SK-N-SH (cell line): ENCODE data around the gene ADAMTS2. TPM values are rescaled to one million over a fixed set of nuclear protein-coding genes. Genes with fewer than 3 reads are reported as not detected.

Source experiments
- CTCF ChIA-PET: fragments of 300-600, 350-600 bp; formaldehyde crosslinking; extraction: SDS; loops from one replicate; lab custom pipeline; 2021; lab: Yijun Ruan, JAX
- POLR2A ChIA-PET: fragments of 350-600 bp; sonication (Branson Sonifier 250); formaldehyde crosslinking; extraction: SDS; loops from one replicate; lab custom pipeline; 2020; ENCODE audit warnings: antibody characterized with exemption, inconsistent platforms; lab: Yijun Ruan, JAX
- DNase-seq: peaks from one replicate; pipeline ENCODE4 v3.0.0; 2012
- H2AFZ ChIP-seq: fragments of 200-600 bp; sonication (generic); 2 replicates; pipeline ENCODE4 v1.8.1; 2016; ENCODE audit warnings: antibody characterized with exemption, mild to moderate bottlenecking, low read depth
- H3F3A ChIP-seq: fragments of 200-600 bp; sonication (generic); replicated peaks from 2 replicates; pipeline ENCODE3; 2016; ENCODE audit warnings: antibody characterized with exemption, mild to moderate bottlenecking; ENCODE audit not compliant: insufficient read depth
- H3K27ac ChIP-seq, 2 experiments: fragments of 200-500 bp in 1 of 2; fragments of 200-600 bp in 1 of 2; sonication (Bioruptor generic) in 1 of 2; sonication (generic), shearing (Covaris generic) in 1 of 2; 2 replicates each; pipeline versions ENCODE4 v1.5.1 to v1.6.1; 2014 to 2016; ENCODE audit warnings: low read depth in 2 of 2, inconsistent platforms in 1 of 2, low read length in 1 of 2, mild to moderate bottlenecking in 1 of 2, mixed read lengths in 1 of 2
- H3K27me3 ChIP-seq: fragments of 200-600 bp; sonication (generic), shearing (Covaris generic); 2 replicates; pipeline ENCODE4 v1.6.1; 2016; ENCODE audit warnings: mixed run types; ENCODE audit not compliant: insufficient read depth
- H3K36me3 ChIP-seq, 2 experiments: fragments of 200-500 bp in 1 of 2; fragments of 200-600 bp in 1 of 2; sonication (Bioruptor generic) in 1 of 2; sonication (generic) in 1 of 2; replicated peaks in 1 of 2; 2 replicates each; pipeline versions ENCODE3 to v1.5.1; 2014 to 2016; ENCODE audit warnings: low read length in 1 of 2, mild to moderate bottlenecking in 1 of 2; ENCODE audit not compliant: insufficient read depth in 2 of 2, control insufficient read depth in 1 of 2
- H3K4me1 ChIP-seq, 2 experiments: fragments of 200-500 bp in 1 of 2; fragments of 200-600 bp in 1 of 2; sonication (Bioruptor generic) in 1 of 2; sonication (generic), shearing (Covaris generic) in 1 of 2; 2 replicates each; pipeline versions ENCODE4 v1.5.1 to v1.6.1; 2014 to 2016; ENCODE audit warnings: low read depth in 1 of 2, low read length in 1 of 2, mixed run types in 1 of 2; ENCODE audit not compliant: insufficient read depth in 2 of 2, control insufficient read depth in 1 of 2
- H3K4me2 ChIP-seq: fragments of 200-600 bp; sonication (generic), shearing (Covaris generic); 2 replicates; pipeline ENCODE4 v1.6.1; 2017; ENCODE audit warnings: mixed run types
- H3K4me3 ChIP-seq, 2 experiments: fragments of 200-500 bp in 1 of 2; fragments of 200-600 bp in 1 of 2; sonication (Bioruptor generic) in 1 of 2; sonication (generic), shearing (Covaris generic) in 1 of 2; 2 replicates each; pipeline versions ENCODE4 v1.5.1 to v1.8.1; 2014 to 2016; ENCODE audit warnings: low read depth in 2 of 2, inconsistent platforms in 1 of 2, low read length in 1 of 2, mild to moderate bottlenecking in 1 of 2, mixed read lengths in 1 of 2, moderate library complexity in 1 of 2
- H3K79me2 ChIP-seq: fragments of 200-600 bp; sonication (generic); 2 replicates; pipeline ENCODE4 v1.8.1; 2017; ENCODE audit warnings: mild to moderate bottlenecking; ENCODE audit not compliant: insufficient read depth
- H3K9ac ChIP-seq: fragments of 200-600 bp; sonication (generic); 2 replicates; pipeline ENCODE4 v1.6.1; 2017; ENCODE audit warnings: mixed run types
- H3K9me2 ChIP-seq: fragments of 200-600 bp; sonication (generic); 2 replicates; pipeline ENCODE4 v1.6.1; 2017; ENCODE audit warnings: mixed run types
- H3K9me3 ChIP-seq: fragments of 200-600 bp; sonication (generic); 2 replicates; pipeline ENCODE4 v1.6.1; 2017; ENCODE audit warnings: mixed run types, mild to moderate bottlenecking, moderate library complexity
- H4K20me1 ChIP-seq: fragments of 200-600 bp; sonication (generic); 2 replicates; pipeline ENCODE4 v1.6.1; 2017; ENCODE audit warnings: mild to moderate bottlenecking, mixed run types; ENCODE audit not compliant: insufficient read depth
- ELF1 ChIP-seq: IDR thresholded peaks from 2 replicates; pipeline ENCODE4 v1.4.0; 2012
- EP300 ChIP-seq, 2 experiments: IDR thresholded peaks; 2 replicates each; pipeline versions ENCODE4 v1.4.0 to v1.6.1; 2012; ENCODE audit warnings: borderline replicate concordance in 1 of 2, low read depth in 1 of 2, low read length in 1 of 2
- EZH2phosphoT487 ChIP-seq: fragments of 200-600 bp; sonication (generic); IDR thresholded peaks from 2 replicates; pipeline ENCODE4 v1.6.1; 2017; ENCODE audit warnings: low read depth, mixed run types, mild to moderate bottlenecking, antibody characterized with exemption, moderate library complexity, borderline replicate concordance
- GATA2 ChIP-seq: sonication (generic); formaldehyde crosslinking; IDR thresholded peaks from 2 replicates; pipeline ENCODE4 v1.5.0; 2020; ENCODE audit warnings: mild to moderate bottlenecking, missing genetic modification reagents
- JUND ChIP-seq: IDR thresholded peaks from 2 replicates; pipeline ENCODE4 v1.4.0; 2012
- MEF2A ChIP-seq: IDR thresholded peaks from 2 replicates; pipeline ENCODE4 v1.4.0; 2012; ENCODE audit warnings: low read depth, borderline replicate concordance
- MXI1 ChIP-seq: IDR thresholded peaks from 2 replicates; pipeline ENCODE4 v1.6.1; 2012; ENCODE audit warnings: mild to moderate bottlenecking, low read depth, low read length, improper control_type of control experiment
- NFIC ChIP-seq: IDR thresholded peaks from 2 replicates; pipeline ENCODE4 v1.4.0; 2012; ENCODE audit warnings: borderline replicate concordance
- NRF1 ChIP-seq: IDR thresholded peaks from 2 replicates; pipeline ENCODE4 v1.6.1; 2012; ENCODE audit warnings: low read depth, mild to moderate bottlenecking, low read length
- POLR2AphosphoS5 ChIP-seq: IDR thresholded peaks from 2 replicates; pipeline ENCODE4 v1.6.1; 2012; ENCODE audit warnings: low read depth, low read length
- RFX5 ChIP-seq: IDR thresholded peaks from 2 replicates; pipeline ENCODE4 v1.6.1; 2012; ENCODE audit warnings: mild to moderate bottlenecking, improper control_type of control experiment, low read length
- RXRA ChIP-seq: IDR thresholded peaks from 2 replicates; pipeline ENCODE4 v1.4.0; 2012; ENCODE audit warnings: low read depth, mild to moderate bottlenecking, borderline replicate concordance
- SIN3A ChIP-seq: IDR thresholded peaks from 2 replicates; pipeline ENCODE4 v1.6.1; 2012; ENCODE audit warnings: low read depth, mild to moderate bottlenecking, low read length, moderate library complexity, borderline replicate concordance
- TAF1 ChIP-seq: IDR thresholded peaks from 2 replicates; pipeline ENCODE4 v1.6.1; 2012; ENCODE audit warnings: low read depth, mild to moderate bottlenecking, low read length, moderate library complexity, borderline replicate concordance
- TEAD4 ChIP-seq: IDR thresholded peaks from 2 replicates; pipeline ENCODE4 v1.4.0; 2012; ENCODE audit warnings: mild to moderate bottlenecking, borderline replicate concordance; ENCODE audit not compliant: insufficient read depth
- WGBS: methylation state at CpG from one replicate; pipeline ENCODE4 v1.1.6; 2017; ENCODE audit warnings: low lambda C conversion rate; 5-methylcytosine and 5-hydroxymethylcytosine counted together
- polyA plus RNA-seq, 3 experiments: library from polyadenylated mRNA; depleted of rRNA; stranded (reverse); fragments of >200 nt; gene quantifications; 2 replicates each; pipeline ENCODE4 v1.2.3, GENCODE V29; 2012
- TF ChIP-seq, protein P1 (sequence below): IDR thresholded peaks from 2 replicates; pipeline ENCODE4 v1.4.0; 2012; ENCODE audit warnings: low read depth, borderline replicate concordance
- TF ChIP-seq, protein P2 (sequence below): IDR thresholded peaks from 2 replicates; pipeline ENCODE4 v1.4.0; 2012; ENCODE audit warnings: low read depth
- TF ChIP-seq, protein P3 (sequence below): fragments of 150-350 bp; IDR thresholded peaks from 2 replicates; pipeline ENCODE4 v1.6.1; 2017; ENCODE audit warnings: antibody characterized with exemption, low read length, low read depth, borderline replicate concordance
- TF ChIP-seq, protein P4 (sequence below): IDR thresholded peaks from 2 replicates; pipeline ENCODE4 v1.4.0; 2012; ENCODE audit warnings: low read depth, borderline replicate concordance
- TF ChIP-seq, protein P5 (sequence below): fragments of 150-350 bp; IDR thresholded peaks from 2 replicates; pipeline ENCODE4 v1.6.1; 2016; ENCODE audit warnings: mild to moderate bottlenecking, low read depth, low read length

Gene ADAMTS2
- polyA plus RNA-seq, 1 of the 3 experiments (the other 2 are of a cell fraction): 0.12 TPM

DNA sequence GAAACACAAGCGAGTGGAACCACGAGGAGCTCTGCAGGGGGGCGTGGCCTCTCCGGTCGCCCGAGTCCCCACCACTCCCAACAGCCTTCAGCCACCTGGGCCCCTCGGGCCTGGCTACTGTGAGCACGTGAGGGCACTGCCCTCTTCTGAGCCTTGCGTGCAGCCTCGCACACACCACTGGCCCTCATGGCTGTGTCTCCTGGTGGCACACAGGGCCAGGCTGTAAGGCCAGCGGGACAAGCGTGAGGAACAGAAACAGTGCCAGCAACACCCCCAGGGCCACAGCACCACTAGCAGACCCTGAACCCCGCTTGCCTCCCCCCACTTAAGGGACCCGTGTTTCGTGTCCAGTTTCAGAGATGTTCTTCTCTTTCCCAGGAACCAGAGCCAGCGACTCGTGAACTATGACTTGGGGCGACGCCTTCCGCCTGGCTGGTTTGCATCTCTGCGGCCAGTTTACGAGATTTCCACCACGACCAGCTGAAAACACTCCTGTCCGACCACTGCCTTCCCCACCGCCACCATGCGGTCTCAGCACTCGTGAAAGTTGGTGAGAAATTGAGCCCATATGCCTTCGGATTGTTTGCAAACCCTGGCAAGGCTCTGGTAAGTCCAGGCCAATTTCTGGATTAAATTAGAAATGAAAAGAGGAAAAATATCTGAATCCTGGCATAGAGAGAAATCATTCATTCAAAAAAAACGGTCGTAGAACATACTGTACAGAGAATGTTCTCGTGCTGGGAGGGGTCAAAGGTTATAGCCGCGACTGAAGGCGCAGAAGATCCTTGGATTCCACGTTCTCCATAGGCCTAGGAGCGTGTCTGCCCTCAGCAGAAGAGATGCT, 149.5 kb downstream of the ADAMTS2 start:
- H3K27me3 ChIP-seq: no peaks in the 10 kb centered on the region
- peaks cover 0 to 46% of the 10 kb centered on the region in 2 experiments; a peak in 1 of 4 replicates for H3K4me1 ChIP-seq
- no peak overlapping the region for H2AFZ ChIP-seq
- no peaks in the 10 kb centered on the region for H3K9me2 ChIP-seq
- H3K79me2 ChIP-seq: no peaks in the 10 kb centered on the region
- no peak overlapping the region; a peak in 1 of 4 replicates for H3K27ac ChIP-seq
- H3K9ac ChIP-seq: no peak overlapping the region
- H3K4me3 ChIP-seq: no peak overlapping the region
- H3K36me3 ChIP-seq: no peaks in the 10 kb centered on the region
- TF ChIP-seq EP300 (IDR thresholded peaks at IDR 0.05; ENCODE audit: borderline replicate concordance in 1 of 2, low read depth in 1 of 2, low read length in 1 of 2) (no peak), TEAD4 (no peak), RFX5 (no peak), MXI1 (no peak), GATA2 (CRISPR knock-in tag) (no peak), EZH2phosphoT487 (no peak), RXRA (no peak), ELF1 (no peak), NRF1 (no peak), JUND (no peak), NFIC (no peak), MEF2A (no peak), TAF1 (no peak), POLR2AphosphoS5 (no peak), SIN3A (no peak)
- TF ChIP-seq, protein P1, sequence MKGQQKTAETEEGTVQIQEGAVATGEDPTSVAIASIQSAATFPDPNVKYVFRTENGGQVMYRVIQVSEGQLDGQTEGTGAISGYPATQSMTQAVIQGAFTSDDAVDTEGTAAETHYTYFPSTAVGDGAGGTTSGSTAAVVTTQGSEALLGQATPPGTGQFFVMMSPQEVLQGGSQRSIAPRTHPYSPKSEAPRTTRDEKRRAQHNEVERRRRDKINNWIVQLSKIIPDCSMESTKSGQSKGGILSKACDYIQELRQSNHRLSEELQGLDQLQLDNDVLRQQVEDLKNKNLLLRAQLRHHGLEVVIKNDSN: no peak
- TF ChIP-seq, protein P2, sequence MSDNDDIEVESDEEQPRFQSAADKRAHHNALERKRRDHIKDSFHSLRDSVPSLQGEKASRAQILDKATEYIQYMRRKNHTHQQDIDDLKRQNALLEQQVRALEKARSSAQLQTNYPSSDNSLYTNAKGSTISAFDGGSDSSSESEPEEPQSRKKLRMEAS: no peak
- TF ChIP-seq, protein P3, sequence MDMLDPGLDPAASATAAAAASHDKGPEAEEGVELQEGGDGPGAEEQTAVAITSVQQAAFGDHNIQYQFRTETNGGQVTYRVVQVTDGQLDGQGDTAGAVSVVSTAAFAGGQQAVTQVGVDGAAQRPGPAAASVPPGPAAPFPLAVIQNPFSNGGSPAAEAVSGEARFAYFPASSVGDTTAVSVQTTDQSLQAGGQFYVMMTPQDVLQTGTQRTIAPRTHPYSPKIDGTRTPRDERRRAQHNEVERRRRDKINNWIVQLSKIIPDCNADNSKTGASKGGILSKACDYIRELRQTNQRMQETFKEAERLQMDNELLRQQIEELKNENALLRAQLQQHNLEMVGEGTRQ: no peak
- TF ChIP-seq, protein P4, sequence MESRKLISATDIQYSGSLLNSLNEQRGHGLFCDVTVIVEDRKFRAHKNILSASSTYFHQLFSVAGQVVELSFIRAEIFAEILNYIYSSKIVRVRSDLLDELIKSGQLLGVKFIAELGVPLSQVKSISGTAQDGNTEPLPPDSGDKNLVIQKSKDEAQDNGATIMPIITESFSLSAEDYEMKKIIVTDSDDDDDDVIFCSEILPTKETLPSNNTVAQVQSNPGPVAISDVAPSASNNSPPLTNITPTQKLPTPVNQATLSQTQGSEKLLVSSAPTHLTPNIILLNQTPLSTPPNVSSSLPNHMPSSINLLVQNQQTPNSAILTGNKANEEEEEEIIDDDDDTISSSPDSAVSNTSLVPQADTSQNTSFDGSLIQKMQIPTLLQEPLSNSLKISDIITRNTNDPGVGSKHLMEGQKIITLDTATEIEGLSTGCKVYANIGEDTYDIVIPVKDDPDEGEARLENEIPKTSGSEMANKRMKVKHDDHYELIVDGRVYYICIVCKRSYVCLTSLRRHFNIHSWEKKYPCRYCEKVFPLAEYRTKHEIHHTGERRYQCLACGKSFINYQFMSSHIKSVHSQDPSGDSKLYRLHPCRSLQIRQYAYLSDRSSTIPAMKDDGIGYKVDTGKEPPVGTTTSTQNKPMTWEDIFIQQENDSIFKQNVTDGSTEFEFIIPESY: no peak
- TF ChIP-seq, protein P5, sequence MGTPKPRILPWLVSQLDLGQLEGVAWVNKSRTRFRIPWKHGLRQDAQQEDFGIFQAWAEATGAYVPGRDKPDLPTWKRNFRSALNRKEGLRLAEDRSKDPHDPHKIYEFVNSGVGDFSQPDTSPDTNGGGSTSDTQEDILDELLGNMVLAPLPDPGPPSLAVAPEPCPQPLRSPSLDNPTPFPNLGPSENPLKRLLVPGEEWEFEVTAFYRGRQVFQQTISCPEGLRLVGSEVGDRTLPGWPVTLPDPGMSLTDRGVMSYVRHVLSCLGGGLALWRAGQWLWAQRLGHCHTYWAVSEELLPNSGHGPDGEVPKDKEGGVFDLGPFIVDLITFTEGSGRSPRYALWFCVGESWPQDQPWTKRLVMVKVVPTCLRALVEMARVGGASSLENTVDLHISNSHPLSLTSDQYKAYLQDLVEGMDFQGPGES: no peak
- POLR2A ChIA-PET: no interaction called here
- no peaks in the 10 kb centered on the region for H3F3A ChIP-seq
- H3K4me2 ChIP-seq: no peak overlapping the region
- WGBS: 58% methylated on average over 36 of the region's 36 CpGs
- DNase-seq: no peak
- CTCF ChIA-PET: interaction anchor here (1.5 to 2.2 kb wide), 2 partner anchors 17 to 28 kb away, joined by 4 to 8 read pairs; no protein-coding TSS in a partner anchor
- 0 out of 2 replicates have a peak, but pooled peaks cover under 1% of the 10 kb centered on the region for H3K9me3 ChIP-seq
- no peaks in the 10 kb centered on the region for H4K20me1 ChIP-seq
